Mucosa of gallbladder (tissue), 1 donor: ENCODE results near the gene MSANTD3. TPM values are rescaled to one million over a fixed set of nuclear protein-coding genes. Genes with fewer than 3 reads are reported as not detected.
A peak's percentile ranks its signal among the peaks of the same experiment; 100 is the strongest.
"Not testable (repeated sequence)": the region's sequence is repeated elsewhere in the genome, so short reads cannot be mapped to it uniquely, and the experiment has no call there.

Source experiments
- DNase-seq: peaks from one replicate; pipeline ENCODE4 v3.0.0-alpha.2; 2020; ENCODE audit warnings: low spot score
- total RNA-seq: library from RNA; stranded (reverse); gene quantifications from one replicate; pipeline ENCODE4 v1.2.1, GENCODE V29; 2021
- donor health status: DM: no; HTN: no; CAD: no.

MSANTD3 gene
- total RNA-seq, 1 donor from 2014 or later, result 14.9 TPM

DNA sequence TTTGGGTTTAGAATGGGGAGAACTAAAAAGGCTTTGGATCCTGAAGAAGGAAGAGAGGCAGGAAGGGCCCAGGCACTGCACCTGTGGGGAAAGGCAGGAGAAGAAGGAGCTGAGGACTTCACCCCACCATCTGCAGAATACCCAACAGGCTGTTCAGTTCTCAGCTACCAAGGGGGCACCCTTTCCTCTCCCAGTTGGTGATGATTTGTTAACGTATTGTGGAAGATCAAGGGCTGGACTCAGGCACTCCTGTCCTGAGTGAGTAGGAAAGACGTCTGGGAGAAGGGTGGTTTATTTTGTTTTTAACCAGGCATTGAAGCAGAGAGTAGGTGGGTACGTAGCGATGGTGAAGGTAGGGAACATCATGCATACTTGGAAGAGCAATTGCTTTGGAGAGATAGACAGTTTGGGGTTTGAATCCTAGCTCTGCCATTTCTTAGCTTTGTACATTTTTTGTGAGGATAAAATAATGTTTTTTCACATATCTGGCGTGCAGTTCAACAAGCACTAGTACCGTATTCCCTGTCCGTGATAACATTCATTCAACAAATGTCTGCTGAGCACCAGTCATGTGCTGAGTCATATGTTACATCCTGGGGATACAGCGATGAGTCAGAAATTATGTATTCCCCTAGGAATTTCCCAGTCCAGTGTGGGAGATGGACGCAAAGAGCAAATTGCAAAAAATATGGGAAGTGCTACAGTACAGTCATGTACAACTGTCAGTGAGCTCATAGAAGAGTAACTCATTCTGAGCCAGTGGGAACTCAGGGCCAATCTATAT lies 2.1 kb downstream of the MSANTD3 start:
- peak; percentile 21 for DNase-seq

DNA sequence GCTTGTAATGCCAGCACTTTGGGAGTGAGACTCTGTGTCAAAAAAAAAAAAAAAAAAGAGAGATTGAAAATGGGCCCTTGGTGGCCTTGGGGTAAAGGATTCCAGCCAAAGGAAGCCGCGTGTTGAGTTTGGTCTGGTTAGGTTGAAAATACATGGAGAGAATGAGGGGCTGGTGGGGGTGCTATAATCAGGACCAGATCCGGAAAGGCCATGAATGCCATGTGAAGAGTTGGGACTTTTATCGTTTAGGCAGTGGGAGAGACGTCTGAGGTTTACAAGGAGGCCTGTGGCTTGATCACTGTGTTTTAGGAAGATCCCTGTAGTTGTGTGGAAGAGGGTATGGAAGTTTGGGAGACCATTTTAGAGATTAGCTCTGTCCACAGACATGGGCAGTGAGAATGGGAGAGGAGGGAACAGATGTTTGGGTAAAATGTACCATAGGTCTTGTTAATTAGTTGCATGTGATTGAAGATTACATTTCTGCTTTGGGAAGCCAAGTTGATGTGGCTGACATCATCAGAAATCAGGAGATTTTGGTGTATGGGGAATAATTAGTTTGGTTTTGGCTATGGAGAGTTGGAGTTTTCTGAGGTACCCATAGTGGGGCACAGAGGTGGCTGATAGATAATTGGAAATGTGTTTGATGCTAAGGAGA lies 3.5 kb downstream of the MSANTD3 start:
- no peak for DNase-seq

DNA sequence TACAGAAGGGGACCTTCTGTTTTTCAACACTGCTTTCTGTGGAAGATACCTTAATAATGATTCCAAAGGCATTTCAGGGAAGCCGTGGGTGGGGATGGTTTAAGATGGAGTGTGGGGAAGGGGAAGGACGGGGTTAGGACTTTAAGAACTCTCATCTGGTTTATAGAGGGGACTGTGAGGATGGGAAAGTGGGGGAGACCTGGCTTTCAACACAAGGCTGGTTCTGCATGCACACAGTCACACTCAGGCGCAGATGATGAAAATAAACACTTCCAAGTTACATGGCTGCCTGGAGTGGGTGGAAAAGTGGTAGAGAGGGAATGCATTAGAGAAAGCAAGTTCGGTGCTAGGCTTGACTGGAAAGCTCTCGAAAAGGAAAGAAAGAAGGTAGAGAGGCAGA lies 4.9 kb downstream of the MSANTD3 start:
- DNase-seq, result no peak

DNA sequence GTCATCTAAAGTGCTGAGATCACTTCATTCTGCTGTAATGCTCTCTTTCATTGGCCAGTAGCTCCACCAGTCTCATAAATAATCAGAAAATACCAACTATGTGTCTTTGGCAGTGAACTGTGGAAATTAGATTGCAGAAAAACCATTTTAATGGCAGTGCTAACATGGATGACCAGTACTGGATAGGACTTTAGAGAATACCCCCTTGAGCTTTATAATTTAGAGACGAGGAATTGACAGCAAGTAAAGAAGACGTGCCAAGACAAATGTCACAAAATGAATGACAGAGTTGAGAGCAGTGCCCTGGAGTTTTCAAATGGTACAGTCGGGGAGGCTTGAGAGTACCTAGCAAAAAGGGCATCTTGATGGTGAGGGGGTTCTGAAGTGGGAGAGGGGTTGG lies 5.8 kb downstream of the MSANTD3 start:
- no peak for DNase-seq

DNA sequence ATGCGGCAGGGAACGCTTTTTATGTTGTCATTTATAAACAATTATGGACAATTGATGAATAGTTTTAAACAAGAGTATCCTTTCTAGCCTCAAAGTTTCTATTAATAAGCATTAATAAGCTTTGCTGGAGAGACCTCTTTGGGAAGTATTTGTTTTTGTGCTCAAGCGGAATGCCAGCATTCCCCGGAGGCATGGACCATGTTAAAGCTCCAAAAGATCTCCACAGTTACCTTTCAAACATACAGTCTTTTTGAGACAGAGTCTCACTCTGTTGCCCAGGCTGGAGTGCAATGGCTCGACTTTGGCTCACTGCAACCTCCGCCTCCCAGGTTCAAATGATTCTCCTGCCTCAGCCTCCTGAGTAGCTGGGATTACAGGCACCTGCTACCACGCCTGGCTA lies 9.6 kb downstream of the MSANTD3 start:
- DNase-seq, result no peak

DNA sequence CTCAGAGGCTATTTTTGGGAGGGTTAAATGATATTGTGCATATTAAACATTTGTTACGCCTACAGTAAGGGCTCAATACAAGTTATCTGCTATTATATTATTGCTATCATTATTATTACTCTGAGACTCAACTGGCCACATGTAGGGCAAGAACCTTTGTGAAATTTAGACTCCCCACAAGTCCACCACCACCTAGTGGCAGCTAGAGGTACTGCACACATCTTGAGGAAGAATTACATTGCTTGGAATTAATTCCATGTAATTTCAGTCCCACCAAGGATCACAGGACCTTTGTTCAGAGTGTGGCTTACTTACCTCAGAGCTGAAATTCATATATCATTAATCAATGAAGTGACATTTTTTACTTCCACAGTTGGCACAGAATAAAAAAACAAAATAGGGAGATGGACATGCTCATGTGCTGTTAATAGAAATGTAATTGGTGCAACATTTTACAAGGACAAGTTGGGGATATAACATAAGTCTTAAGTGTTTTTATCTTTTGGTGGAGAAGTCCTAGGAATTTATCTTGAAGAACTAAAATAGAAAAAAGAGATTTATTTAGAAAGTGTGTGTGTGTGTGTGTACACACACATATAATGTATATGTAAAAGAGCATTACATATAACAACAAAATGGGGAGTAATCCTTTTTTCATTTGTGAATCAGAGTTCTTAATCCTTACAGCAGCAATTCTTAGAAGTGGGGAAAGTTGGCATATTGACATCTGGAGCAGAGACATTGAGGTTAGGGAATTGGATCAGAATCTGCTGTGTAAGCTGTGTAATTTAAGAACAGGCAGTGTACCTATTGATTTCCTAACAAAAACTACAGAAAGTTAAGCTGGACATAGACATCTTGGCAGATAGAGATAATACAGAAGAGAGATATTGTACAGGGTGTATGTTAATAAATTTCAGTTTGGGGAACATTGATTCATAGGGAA lies 11.2 kb downstream of the MSANTD3 start:
- peak; percentile 78 for DNase-seq

DNA sequence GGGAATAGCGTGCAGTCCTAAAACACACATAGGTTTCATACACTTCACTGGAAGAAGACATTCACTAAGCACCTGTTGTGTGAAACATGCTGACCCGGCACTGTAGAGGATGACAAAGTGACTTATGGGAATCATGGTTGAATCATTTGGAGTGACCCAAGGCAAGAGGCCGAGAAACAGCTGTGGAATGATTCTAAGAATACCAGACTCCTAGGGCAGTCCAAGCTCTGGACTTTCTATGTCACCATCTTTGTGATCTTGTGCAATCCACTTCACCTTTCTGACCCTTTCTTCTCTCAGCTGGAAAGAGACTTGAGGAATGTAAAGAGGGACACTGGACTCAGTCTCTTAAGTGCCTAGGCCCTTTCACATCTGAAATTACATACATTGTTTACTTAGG lies 13.1 kb downstream of the MSANTD3 start:
- DNase-seq, result no peak

DNA sequence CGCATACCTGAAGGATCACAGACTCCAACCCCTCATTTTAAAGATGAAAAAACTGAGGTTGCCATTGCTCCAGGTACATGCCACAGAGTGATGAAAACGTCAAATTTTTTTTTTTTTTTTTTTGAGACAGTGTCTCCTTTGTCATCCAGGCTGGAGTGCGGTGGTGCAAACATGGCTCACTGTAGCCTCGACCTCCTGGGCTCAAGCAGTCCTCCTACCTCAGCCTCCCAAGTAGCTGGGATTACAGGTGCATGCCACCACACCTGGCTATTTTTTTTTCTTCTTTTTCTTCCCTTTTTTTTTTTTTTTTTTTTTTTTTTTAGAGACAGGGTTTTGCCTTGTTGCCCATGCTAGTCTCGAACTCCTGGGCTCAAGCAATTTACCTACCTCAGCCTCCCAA lies 13.5 kb downstream of the MSANTD3 start:
- not testable (repeated sequence) for DNase-seq

DNA sequence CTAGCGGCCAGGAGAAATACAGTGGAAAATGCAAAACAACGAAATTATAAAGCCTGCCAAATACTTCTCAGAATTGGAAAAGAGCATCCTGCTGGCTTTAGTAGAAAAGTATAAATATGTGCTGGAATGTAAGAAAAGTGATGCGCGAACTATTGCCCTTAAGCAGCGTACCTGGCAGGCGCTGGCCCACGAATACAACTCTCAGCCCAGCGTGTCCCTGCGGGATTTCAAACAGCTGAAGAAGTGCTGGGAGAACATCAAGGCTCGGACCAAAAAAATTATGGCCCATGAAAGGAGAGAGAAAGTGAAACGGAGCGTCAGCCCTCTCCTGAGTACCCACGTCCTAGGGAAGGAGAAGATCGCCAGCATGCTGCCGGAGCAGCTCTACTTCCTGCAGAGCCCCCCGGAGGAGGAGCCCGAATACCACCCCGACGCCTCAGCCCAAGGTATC lies 15.0 kb downstream of the MSANTD3 start:
- no peak for DNase-seq

DNA sequence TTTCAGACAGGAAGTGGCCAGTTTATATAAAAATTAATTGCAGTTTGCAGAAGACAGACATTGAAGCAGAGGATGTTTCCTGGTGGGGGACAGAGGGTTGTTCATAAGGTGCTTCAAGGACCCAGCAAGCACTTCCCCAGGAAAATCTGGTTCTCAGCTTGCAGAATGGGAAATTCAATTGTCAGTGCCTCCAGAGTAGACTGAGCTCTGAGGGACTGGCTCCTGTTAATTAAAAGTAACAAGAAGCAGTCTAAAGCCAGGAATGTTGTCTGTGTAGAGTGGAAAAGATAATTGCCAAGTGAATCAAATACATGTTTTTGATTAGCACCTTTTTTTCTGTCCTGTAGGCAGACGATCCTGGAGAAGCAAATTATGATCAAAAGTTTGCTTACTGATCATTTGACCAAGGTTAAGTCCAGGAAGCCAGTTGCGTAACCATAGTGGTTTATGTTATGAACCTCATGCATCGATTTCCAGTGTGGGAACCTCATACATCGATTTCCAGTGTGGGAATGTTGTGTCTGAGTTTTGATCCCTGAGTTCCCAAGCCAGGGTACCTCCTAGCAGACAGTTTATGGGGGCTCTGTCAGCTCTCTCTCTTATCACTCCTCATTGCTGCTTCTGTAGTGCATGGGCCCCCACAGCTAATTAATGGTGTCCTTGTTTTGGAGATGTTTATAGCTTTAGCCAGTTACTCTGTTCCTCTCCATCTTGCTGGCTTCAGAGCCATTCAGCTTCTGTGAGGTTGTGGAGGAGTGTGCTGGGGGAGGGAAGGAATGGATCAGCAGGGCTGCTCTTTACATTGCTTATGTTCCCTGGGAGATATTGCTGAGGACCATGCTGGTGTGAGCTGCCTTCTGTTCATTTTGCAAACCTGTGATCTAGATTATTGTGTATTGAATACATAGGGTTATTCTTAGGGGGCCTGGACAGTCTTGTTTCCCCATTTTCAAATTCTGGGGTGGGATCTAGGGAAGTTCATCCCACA lies 17.1 kb downstream of the MSANTD3 start:
- no peak for DNase-seq

DNA sequence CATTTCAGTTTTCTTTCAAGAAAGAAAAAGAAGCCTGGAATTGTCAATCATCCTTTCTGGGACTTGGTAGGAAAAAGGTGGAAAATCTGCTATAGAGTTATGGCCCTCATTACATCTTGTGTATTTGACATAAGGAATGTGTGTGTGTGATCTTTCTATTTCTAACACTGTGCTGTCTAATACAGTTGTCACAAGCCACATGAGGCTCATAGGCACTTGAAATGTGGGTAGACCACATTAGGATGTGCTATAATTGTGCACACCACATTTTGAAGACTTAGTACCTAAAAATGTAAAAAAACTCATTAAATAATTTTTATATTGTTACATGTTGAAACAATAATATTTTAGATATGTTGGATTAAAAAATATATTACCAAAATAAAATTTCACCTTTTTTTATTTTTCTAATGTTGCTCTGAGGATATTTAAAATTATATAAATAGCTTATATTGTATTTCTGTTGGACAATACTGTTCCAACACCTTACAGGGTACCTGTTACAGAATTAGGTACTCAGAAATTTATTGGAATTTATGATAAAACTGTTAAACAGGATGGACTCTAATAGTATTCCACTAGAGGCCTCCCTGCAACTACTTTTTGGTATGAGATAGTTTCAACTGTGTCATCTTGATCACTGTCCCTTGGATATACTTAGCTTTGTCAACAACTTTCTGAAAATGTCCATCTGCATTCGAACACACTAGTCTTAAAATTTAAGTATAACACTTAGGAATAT lies 18.4 kb downstream of the MSANTD3 start:
- DNase-seq, result no peak

DNA sequence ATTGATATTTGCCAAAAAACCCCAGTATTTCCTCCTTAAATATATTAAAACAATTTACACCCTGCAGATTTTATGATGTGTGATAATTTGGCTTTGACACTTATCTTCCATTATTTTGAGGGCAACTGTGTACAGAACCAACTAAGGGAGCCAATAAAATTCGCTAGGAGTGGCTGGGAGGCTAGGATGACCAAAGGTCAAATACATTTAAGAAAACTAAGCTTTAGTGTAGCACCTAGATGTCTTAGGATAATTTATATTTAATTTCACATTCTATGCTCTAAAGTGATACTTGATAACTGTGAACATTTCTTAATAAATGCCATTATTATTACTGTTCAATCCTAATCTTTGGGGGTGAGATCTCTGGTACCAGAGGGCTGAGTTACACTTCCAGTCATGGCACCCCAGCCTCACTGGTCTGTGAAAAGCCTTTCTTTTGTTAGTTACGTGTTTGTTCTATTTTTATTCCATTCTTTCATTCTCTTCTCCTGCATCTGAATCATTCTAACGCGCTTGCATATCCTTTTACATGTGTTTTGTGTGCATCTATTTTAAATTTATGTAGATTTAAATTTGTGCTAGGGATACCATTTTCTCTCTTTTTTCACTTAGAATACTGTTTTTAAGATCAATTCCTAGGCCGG lies 19.1 kb downstream of the MSANTD3 start:
- no peak for DNase-seq

DNA sequence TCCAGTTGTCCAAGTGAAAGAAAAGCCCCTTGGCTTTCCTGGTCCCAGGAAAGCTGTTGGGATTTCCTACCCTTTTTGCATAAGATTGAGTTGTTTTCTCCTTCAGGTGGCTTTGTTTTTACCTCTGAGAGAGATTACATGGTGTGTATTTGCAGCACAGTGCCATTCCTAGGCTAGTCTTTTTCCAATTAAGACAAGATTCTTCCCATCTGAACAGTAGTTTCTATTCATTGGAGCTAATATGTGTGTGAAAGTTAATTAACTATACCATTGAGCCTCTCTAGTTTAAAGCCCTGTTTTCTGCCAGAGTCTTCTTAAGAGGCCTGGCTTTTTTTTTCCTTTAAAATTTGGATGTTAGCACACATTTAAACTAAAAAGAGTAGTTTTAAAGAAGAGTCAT lies 20.1 kb downstream of the MSANTD3 start:
- DNase-seq, result no peak

DNA sequence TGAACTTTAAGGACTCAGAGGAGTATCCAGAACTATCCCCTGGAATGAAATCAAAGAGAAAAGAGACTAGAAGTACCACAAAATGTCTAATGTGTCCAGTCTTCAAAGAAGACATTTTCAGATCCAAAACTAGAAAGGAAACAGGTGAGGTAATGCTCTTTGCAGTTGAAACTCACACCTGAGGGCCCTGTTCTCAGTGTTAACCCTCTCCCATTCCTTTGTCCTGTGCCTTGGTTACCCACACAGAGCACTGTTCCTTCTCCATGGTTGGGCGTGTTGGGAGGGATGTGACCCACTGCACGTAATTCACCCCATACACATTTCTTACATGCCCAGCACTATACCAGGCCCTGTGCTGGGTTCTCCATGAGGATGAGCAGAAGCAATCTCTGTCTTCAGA lies 21.3 kb downstream of the MSANTD3 start:
- DNase-seq, result no peak

DNA sequence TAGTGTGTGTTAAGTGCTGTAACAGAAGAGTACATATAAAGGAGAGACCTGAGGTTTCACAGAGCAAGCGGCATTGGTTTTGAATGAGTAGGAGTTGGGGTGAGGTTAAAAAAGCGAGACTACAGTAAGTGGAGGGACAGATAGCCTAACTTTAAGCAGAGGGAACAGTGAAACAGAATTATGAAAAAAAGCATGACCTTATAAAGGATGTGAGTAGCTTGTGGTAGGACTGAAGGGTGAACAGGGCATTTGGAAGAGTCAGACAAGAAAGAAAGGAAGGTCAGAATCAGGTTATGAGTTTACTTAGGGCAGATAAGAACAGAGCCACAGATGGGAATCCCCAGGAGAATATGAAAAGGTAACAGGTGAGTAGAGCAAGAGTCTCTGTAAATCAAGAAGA lies 22.5 kb downstream of the MSANTD3 start:
- DNase-seq, result no peak

DNA sequence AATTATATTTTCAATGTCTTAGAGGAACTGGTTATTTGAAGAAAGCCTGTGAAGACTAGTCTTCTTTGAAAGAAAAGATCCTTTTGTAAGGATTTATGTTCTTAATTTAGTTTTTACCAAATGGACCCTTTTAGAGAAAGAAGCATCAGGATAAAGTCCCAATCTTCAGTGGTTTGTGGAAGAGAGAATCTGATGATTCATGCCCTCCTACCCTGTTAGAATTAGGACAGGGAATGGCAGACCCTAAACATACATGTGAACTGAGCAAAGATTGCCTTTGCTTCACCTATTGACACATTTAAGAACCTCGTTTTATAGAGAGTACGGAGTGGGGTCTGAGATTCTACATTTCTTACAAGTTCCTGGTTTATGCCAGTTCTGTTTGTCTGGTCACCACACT lies 26.0 kb downstream of the MSANTD3 start:
- no peak for DNase-seq

DNA sequence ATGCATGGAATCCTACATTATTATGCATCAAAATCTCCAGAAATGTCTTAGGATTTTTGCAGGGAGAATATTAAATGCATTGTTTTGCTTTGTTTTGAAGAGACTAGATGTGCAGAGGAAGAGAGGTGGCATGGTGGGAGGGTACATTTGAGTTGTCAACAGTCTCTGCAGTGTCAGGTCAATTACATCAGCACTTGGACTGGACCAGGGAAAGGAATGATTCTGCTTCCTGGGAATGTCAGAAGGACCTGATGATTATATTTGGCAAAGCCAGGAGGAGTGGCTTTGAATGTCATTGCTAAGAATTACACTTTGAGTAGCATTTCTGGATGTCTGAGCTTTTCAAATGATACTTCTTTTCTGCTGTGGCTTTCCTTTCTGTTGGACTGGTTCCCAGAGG lies 28.5 kb downstream of the MSANTD3 start:
- DNase-seq, result no peak

DNA sequence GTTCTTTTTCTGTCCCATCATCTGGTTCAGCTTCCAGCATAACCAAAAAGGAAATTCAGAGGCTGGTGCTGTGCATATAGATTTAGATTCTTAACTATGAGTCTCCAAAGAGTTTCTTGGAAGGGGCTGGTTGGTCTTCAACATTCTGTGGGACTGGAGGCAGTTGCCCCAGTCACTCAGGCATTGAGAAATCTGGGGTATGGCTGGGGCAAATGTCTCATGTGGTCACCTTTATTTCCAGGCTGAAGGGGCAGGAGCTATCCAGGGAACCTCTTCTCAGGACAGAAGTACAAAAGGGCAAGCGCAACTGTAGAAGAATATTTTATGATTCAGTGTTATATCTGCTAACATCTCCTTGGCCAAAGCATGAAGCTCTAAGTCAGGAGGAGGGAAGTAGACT lies 30.6 kb downstream of the MSANTD3 start:
- DNase-seq, result no peak

DNA sequence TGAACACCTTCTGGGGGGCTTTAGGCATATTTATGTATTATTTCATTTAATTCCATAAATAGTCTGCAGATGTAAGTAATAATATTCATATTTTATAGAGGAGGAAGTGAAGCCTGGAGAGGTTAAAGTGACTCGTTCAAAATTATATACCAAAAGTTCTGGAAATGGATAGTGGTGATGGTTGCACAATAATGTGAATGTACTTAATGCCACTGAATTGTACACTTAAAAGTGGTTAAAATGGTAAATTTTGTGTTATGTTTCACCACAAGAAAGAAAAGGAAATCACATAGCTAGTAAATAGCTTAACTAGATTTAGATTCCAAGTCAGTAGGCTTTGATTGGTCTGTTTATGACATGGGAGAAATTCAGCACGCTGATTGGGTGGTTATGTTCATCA lies 33.0 kb downstream of the MSANTD3 start:
- DNase-seq, result no peak

DNA sequence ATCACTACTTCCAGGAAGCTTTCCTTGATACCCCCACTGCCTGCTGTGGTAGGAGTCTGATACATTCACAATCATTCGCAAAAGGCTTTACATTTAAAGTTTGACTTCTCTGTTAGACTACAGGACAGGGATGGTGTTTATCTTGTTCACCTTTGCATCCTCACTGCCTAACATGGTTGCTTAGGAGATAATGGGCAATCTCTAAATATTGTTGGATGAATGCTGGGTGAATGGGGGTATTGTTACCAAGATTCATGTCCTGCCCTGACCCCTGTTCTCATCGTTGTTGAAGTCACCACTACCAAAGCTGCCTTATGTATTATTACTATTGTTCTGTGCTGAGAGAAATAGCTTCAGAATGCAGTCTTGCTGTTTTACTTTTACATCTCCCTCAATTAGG lies 38.3 kb downstream of the MSANTD3 start:
- no peak for DNase-seq
